ENCODE measurements around the gene KRT33B.

KRT33B gene

GRCh38 chr17:41343029-41343428, 26.6 kb downstream of the KRT33B start:
- Histone ChIP-seq H3K27me3 (ENCODE audit: control insufficient read depth in 1 of 2, insufficient read depth in 1 of 2, low read length in 2 of 2) (peaks cover 0 to 27% of the 10 kb centered on the region in 2 experiments), H3K4me1 (ENCODE audit: control insufficient read depth, insufficient read depth, low read depth, low read length) (peaks cover 8% of the 10 kb centered on the region), H2BK120ac (ENCODE audit: low read depth, low read length) (no peak overlapping the region), H3K9me3 (ENCODE audit: control insufficient read depth, low read length) (peaks cover 28% of the 10 kb centered on the region), H3K4me3 (ENCODE audit: insufficient read depth in 1 of 2, low read depth in 1 of 2, low read length in 2 of 2) (no peak overlapping the region), H3K27ac (ENCODE audit: low read length, poor library complexity, severe bottlenecking) (no peak overlapping the region), H4K8ac (ENCODE audit: low read length) (no peak overlapping the region), H2BK12ac (ENCODE audit: low read length in 2 of 2) (no peak overlapping the region), H3K36me3 (ENCODE audit: control insufficient read depth in 1 of 2, insufficient read depth in 2 of 2, low read depth in 1 of 2, low read length in 2 of 2) (no peaks in the 10 kb centered on the region), H3K18ac (ENCODE audit: low read depth in 1 of 2, low read length in 2 of 2) (no peak overlapping the region), H3K9ac (ENCODE audit: low read length) (no peak overlapping the region), H4K91ac (ENCODE audit: low read length) (no peak overlapping the region), H3K4ac (ENCODE audit: low read depth in 1 of 2, low read length in 2 of 2) (no peak overlapping the region), H2BK15ac (ENCODE audit: low read depth, poor library complexity, severe bottlenecking) (no peak overlapping the region), H3K4me2 (ENCODE audit: low read length, poor library complexity, severe bottlenecking) (no peak overlapping the region), H2AFZ (ENCODE audit: low read depth, low read length) (no peak overlapping the region), H3K79me1 (replicated peaks; ENCODE audit: low read length, poor library complexity, severe bottlenecking) (no peaks in the 10 kb centered on the region), H2AK5ac (ENCODE audit: low read length, severe bottlenecking) (no peak overlapping the region), H3K23ac (ENCODE audit: low read length in 2 of 2) (no peak overlapping the region), H3K14ac (ENCODE audit: low read length in 2 of 2) (no peak overlapping the region), H2BK5ac (ENCODE audit: low read depth, low read length, poor library complexity, severe bottlenecking) (no peak overlapping the region)
- no peak for DNase-seq
- WGBS, result 59% methylated on average over 3 of the region's 3 CpGs

- H3K4me2 ChIP-seq (ENCODE audit: low read length, poor library complexity, severe bottlenecking), result no peak overlapping the region
- H3K27me3 ChIP-seq (ENCODE audit: control insufficient read depth in 1 of 2, insufficient read depth in 1 of 2, low read length in 2 of 2), result peaks cover 0 to 23% of the 10 kb centered on the region in 2 experiments
- no peak overlapping the region for H3K18ac ChIP-seq (ENCODE audit: low read depth in 1 of 2, low read length in 2 of 2)
- H3K9ac ChIP-seq (ENCODE audit: low read length), result no peak overlapping the region
- H3K14ac ChIP-seq (ENCODE audit: low read length in 2 of 2), result no peak overlapping the region
- no peak overlapping the region for H4K8ac ChIP-seq (ENCODE audit: low read length)
- H2BK12ac ChIP-seq (ENCODE audit: low read length in 2 of 2), result no peak overlapping the region
- H3K9me3 ChIP-seq (ENCODE audit: control insufficient read depth, low read length), result peaks cover 28% of the 10 kb centered on the region
- no peak overlapping the region for H3K23ac ChIP-seq (ENCODE audit: low read length in 2 of 2)
- H2AFZ ChIP-seq (ENCODE audit: low read depth, low read length), result no peak overlapping the region
- H2BK120ac ChIP-seq (ENCODE audit: low read depth, low read length), result no peak overlapping the region
- peaks cover 8% of the 10 kb centered on the region for H3K4me1 ChIP-seq (ENCODE audit: control insufficient read depth, insufficient read depth, low read depth, low read length)
- 76% methylated on average over 6 of the region's 7 CpGs for WGBS
- no peak overlapping the region for H2AK5ac ChIP-seq (ENCODE audit: low read length, severe bottlenecking)
- no peak overlapping the region for H2BK5ac ChIP-seq (ENCODE audit: low read depth, low read length, poor library complexity, severe bottlenecking)
- H3K27ac ChIP-seq (ENCODE audit: low read length, poor library complexity, severe bottlenecking), result peak overlapping the region; percentile 7
- DNase-seq, result no peak
- H3K4ac ChIP-seq (ENCODE audit: low read depth in 1 of 2, low read length in 2 of 2), result no peak overlapping the region
- H3K79me1 ChIP-seq (replicated peaks; ENCODE audit: low read length, poor library complexity, severe bottlenecking), result no peaks in the 10 kb centered on the region
- H3K36me3 ChIP-seq (ENCODE audit: control insufficient read depth in 1 of 2, insufficient read depth in 2 of 2, low read depth in 1 of 2, low read length in 2 of 2), result no peaks in the 10 kb centered on the region
- no peak overlapping the region for H3K4me3 ChIP-seq (ENCODE audit: insufficient read depth in 1 of 2, low read depth in 1 of 2, low read length in 2 of 2)
- H4K91ac ChIP-seq (ENCODE audit: low read length), result no peak overlapping the region
- no peak overlapping the region for H2BK15ac ChIP-seq (ENCODE audit: low read depth, poor library complexity, severe bottlenecking)
Measured at GRCh38 chr17:41340934-41341861, 28.4 kb downstream of the KRT33B start.

- Histone ChIP-seq H3K27me3 (ENCODE audit: control insufficient read depth in 1 of 2, insufficient read depth in 1 of 2, low read length in 2 of 2) (peaks cover 0 to 27% of the 10 kb centered on the region in 2 experiments), H4K91ac (ENCODE audit: low read length) (no peak overlapping the region), H2AFZ (ENCODE audit: low read depth, low read length) (no peak overlapping the region), H2BK12ac (ENCODE audit: low read length in 2 of 2) (no peak overlapping the region), H2BK15ac (ENCODE audit: low read depth, poor library complexity, severe bottlenecking) (no peak overlapping the region), H3K4me1 (ENCODE audit: control insufficient read depth, insufficient read depth, low read depth, low read length) (peaks cover 8% of the 10 kb centered on the region), H3K4me3 (ENCODE audit: insufficient read depth in 1 of 2, low read depth in 1 of 2, low read length in 2 of 2) (no peak overlapping the region), H3K23ac (ENCODE audit: low read length in 2 of 2) (no peak overlapping the region), H3K27ac (ENCODE audit: low read length, poor library complexity, severe bottlenecking) (peak overlapping the region; percentile 3), H3K9me3 (ENCODE audit: control insufficient read depth, low read length) (peaks cover 28% of the 10 kb centered on the region), H3K18ac (ENCODE audit: low read depth in 1 of 2, low read length in 2 of 2) (no peak overlapping the region), H3K36me3 (ENCODE audit: control insufficient read depth in 1 of 2, insufficient read depth in 2 of 2, low read depth in 1 of 2, low read length in 2 of 2) (no peaks in the 10 kb centered on the region), H3K9ac (ENCODE audit: low read length) (no peak overlapping the region), H3K79me1 (replicated peaks; ENCODE audit: low read length, poor library complexity, severe bottlenecking) (no peaks in the 10 kb centered on the region), H4K8ac (ENCODE audit: low read length) (no peak overlapping the region), H3K14ac (ENCODE audit: low read length in 2 of 2) (no peak overlapping the region), H2AK5ac (ENCODE audit: low read length, severe bottlenecking) (no peak overlapping the region), H3K4ac (ENCODE audit: low read depth in 1 of 2, low read length in 2 of 2) (no peak overlapping the region), H3K4me2 (ENCODE audit: low read length, poor library complexity, severe bottlenecking) (no peak overlapping the region), H2BK120ac (ENCODE audit: low read depth, low read length) (no peak overlapping the region), H2BK5ac (ENCODE audit: low read depth, low read length, poor library complexity, severe bottlenecking) (no peak overlapping the region)
- WGBS, result 85% methylated on average over 2 of the region's 3 CpGs
- no peak for DNase-seq
Measured at GRCh38 chr17:41340494-41340893, 29.1 kb downstream of the KRT33B start.

GRCh38 chr17:41339571-41340172, 29.9 kb downstream of the KRT33B start:
- Histone ChIP-seq H2AK5ac (ENCODE audit: low read length, severe bottlenecking) (peak overlapping the region; percentile 41), H3K27ac (ENCODE audit: low read length, poor library complexity, severe bottlenecking) (no peak overlapping the region), H2BK12ac (ENCODE audit: low read length in 2 of 2) (no peak overlapping the region), H3K9me3 (ENCODE audit: control insufficient read depth, low read length) (peaks cover 28% of the 10 kb centered on the region), H4K8ac (ENCODE audit: low read length) (no peak overlapping the region), H3K4me2 (ENCODE audit: low read length, poor library complexity, severe bottlenecking) (no peak overlapping the region), H3K79me1 (replicated peaks; ENCODE audit: low read length, poor library complexity, severe bottlenecking) (no peaks in the 10 kb centered on the region), H2AFZ (ENCODE audit: low read depth, low read length) (no peak overlapping the region), H3K18ac (ENCODE audit: low read depth in 1 of 2, low read length in 2 of 2) (no peak overlapping the region), H3K23ac (ENCODE audit: low read length in 2 of 2) (no peak overlapping the region), H2BK120ac (ENCODE audit: low read depth, low read length) (no peak overlapping the region), H3K4me3 (ENCODE audit: insufficient read depth in 1 of 2, low read depth in 1 of 2, low read length in 2 of 2) (no peak overlapping the region), H2BK15ac (ENCODE audit: low read depth, poor library complexity, severe bottlenecking) (no peak overlapping the region), H2BK5ac (ENCODE audit: low read depth, low read length, poor library complexity, severe bottlenecking) (no peak overlapping the region), H3K4me1 (ENCODE audit: control insufficient read depth, insufficient read depth, low read depth, low read length) (peaks cover 10% of the 10 kb centered on the region), H3K4ac (ENCODE audit: low read depth in 1 of 2, low read length in 2 of 2) (no peak overlapping the region), H3K36me3 (ENCODE audit: control insufficient read depth in 1 of 2, insufficient read depth in 2 of 2, low read depth in 1 of 2, low read length in 2 of 2) (no peaks in the 10 kb centered on the region), H3K27me3 (ENCODE audit: control insufficient read depth in 1 of 2, insufficient read depth in 1 of 2, low read length in 2 of 2) (peaks cover 0 to 35% of the 10 kb centered on the region in 2 experiments), H4K91ac (ENCODE audit: low read length) (no peak overlapping the region), H3K14ac (ENCODE audit: low read length in 2 of 2) (no peak overlapping the region), H3K9ac (ENCODE audit: low read length) (no peak overlapping the region)
- 63% methylated on average over 2 of the region's 2 CpGs for WGBS
- no peak for DNase-seq

All from mesenchymal stem cell (in vitro differentiated cells and primary cell).